Skeletal muscle cell (primary cell): Measurements from ENCODE around the gene PRKCB.

Experiments used
- DNase-seq: peaks from one replicate; pipeline ENCODE4 v3.0.0-alpha.2; 2010; ENCODE audit warnings: low read depth
- H3K4me3 ChIP-seq: 2 replicates; pipeline ENCODE4 v1.5.1; 2011; ENCODE audit warnings: low read depth, mild to moderate bottlenecking, control low read depth, low read length, moderate library complexity

PRKCB gene

DNA sequence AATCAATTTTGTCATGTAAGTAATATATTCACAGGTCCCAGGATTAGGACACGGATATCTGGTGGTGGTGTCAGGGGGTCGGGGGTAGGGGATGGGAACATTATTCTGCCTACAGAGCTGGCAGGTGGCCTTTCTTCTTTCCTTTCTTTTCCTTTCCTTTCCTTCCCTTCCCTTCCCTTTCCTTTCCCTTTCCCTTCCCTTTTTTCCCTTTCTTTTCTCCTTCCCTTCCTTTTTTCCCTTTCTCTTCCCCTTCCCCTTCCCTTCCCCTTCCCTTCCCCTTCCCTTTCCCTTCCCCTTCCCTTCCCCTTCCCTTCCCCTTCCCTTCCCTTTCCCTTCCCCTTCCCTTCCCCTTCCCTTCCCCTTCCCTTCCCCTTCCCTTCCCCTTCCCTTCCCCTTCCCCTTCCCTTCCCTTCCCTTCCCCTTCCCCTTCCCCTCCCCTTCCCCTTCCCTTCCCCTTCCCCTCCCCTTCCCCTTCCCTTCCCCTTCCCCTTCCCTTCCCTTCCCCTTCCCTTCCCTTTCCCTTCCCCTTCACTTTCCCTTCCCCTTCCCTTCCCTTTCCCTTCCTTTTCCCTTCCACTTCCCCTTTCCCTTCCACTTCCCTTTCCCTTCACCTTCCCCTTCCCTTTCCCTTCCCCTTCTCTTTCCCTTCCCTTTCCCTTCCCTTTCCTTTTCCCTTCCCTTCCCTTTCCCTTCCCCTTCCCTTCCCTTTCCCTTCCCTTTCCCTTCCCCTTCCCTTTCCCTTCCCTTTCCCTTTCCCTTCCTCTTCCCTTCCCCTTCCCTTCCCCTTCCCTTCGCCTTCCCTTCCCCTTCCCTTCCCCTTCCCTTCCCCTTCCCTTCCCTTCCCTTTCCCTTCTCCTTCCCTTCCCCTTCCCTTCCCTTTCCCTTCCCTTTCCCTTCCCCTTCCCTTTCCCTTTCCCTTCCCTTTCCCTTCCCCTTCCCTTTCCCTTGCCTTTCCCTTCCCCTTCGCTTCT is 145.9 kb downstream of the PRKCB start:
- no peak for DNase-seq

DNA sequence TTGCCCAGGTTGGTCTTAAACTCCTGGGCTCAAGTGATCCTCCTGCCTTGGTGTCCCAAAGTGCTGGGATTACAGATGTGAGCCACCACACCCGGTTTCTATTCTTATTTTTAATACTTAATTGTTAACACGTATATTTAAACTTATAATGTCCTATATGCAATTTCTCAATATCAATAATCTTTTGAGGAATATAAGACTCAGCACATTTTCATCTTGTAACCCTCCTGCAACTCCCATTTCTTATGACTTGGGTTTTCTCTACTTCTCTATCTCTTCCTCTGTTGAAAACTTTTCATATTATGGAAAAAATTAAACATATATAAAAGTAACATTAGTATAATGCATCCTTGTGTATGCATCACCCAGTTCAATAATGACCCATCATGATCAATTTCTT is 150.7 kb downstream of the PRKCB start:
- no peak for DNase-seq
- no peak overlapping the region for H3K4me3 ChIP-seq

More for the DNA sequence above, 145.9 kb downstream of the PRKCB start:
- H3K4me3 ChIP-seq, result no peak overlapping the region

DNA sequence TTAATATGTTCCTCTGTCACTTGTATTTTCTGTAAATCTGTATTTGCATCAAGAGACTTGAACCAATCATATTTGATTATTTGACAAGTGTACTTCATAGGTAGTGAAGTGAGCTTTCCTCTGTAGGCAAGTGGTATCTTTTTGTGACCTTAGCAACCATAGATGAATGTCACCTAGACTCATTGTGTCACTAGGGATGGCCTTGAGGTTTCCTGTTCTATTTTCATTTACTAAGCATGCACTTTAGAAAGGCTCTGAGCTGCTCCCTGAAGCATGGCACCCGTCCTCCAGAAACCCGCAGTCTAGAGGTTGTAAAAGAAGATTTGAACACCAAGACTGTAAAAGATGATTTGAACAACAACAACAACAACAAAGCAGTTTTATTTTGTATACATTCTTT is 151.7 kb downstream of the PRKCB start:
- DNase-seq, result no peak
- no peak overlapping the region for H3K4me3 ChIP-seq

DNA sequence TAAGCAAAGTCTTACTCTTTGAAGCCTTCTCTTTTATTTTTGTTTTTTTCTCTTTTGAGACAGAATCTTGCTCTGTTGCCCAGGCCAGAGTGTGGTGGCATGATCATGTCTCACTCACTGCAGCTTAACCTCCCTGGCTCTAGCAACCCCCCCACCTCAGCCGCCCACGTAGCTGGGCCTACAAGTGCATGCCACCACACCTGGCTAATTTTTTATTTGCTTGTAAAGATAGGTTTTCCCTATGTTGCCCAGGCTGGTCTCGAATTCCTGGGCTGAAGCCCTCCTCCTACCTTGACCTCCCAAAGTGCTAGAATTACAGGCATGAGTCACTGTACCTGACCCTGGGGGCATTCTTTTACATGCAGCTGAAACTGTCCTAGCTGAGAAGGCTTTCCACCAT is 154.7 kb downstream of the PRKCB start:
- no peak overlapping the region for H3K4me3 ChIP-seq
- DNase-seq, result no peak

DNA sequence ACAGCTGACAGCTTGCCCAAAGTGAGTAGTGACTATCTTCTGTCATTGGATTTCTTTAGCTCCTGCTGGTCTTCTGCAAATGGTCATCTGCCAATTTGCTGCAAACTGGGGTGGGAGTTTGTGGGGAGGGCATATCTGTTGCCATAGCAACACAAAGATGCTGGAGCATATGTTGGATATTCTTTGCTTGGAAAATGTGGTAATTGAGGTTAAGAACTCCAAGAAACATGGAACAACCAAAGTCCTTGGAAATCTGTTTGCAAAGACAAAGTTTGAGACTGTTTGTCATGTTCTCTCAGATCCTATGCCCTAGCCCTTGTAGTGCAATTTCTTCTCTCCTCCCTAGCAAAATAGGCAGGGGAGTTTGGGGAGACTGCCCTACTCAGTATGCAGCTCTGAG is 155.3 kb downstream of the PRKCB start:
- no peak for DNase-seq
- no peak overlapping the region for H3K4me3 ChIP-seq

DNA sequence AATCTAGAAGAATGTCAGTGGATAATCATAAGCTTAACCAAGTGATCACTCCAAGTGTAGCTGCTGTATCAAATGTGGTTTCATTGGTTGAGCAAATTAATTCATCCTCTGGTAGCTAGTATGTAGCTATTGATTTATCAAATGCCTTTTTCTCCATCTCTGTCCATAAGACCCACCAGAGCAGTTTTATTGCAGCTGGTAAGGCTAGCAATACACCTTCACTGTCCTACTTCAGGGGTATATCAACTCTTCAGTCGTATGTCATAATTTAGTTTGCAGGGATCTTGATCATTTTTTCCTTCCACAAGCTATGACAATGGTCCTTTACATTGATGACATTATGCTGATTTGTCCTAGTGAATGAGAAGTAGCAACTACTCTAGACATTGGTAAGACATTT is 158.8 kb downstream of the PRKCB start:
- DNase-seq, result no peak
- no peak overlapping the region for H3K4me3 ChIP-seq

DNA sequence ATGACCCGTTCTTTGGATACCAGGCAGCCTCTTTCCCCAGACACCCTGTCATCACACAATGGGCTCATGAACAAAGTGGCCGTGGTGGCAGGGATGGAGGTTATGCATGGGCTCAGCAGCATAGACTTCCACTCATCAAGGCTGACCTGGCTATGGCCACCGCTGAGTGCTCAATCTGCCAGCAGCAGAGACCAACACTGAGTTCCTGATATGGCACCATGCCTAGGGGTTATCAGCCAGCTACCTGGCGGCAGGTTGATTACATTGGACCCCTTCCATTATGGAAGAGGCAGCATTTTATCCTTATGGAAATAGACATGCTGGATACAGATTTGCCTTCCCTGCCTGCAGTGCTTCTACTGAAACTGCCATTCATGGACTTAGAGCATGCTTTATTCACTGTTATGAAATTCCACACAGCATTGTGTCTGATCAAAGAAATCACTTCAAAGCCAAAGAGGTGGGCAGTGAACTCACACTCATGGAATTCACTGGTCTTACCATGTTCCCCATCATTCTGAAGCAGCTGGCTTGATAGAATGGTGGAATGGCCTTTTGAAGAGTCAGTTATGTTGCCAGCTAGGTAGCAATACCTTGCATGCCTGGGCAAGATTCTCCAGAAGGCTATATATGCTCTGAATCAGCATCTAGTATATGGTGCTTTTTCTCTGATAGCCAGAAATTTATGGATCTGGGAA is 160.6 kb downstream of the PRKCB start:
- no peak for DNase-seq
- no peak overlapping the region for H3K4me3 ChIP-seq

DNA sequence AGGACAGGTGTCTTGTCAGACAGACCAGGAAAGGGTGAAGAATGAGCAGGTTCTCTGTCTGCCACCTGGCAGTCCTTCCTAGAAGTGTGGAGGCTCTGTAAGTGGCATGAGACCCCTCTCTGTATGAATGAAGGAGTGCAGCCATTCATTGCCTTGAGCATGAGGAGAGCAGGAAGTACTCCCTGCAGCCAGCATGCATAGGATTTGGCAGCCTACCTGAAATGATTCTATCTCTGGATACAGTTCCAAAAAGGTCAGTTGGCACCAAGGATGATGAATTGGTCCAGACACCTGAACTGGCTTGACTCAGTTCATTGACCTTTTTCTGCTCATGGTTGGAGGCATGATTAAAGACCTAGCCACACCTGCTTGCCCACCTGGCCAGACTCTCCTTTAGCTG is 163.0 kb downstream of the PRKCB start:
- no peak for DNase-seq
- no peak overlapping the region for H3K4me3 ChIP-seq

DNA sequence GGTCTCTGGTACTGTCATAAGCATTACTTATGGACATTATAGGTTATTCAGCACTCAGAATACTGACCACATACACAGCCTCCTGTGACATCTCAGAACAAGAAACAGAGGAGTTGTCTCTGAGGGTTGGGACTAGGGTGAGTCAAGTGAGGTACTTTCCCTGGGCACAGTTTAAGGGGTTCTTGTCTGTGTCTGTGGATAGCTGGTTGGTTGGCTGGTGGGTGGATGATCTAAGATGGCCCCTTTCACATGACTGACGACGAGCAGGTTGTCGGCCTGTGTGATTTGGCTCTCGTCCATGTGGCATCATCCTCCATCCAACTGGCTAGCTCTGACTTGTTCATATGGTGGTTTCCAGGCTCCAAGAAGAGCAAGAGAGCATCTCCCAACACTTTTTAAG is 163.9 kb downstream of the PRKCB start:
- DNase-seq, result no peak

DNA sequence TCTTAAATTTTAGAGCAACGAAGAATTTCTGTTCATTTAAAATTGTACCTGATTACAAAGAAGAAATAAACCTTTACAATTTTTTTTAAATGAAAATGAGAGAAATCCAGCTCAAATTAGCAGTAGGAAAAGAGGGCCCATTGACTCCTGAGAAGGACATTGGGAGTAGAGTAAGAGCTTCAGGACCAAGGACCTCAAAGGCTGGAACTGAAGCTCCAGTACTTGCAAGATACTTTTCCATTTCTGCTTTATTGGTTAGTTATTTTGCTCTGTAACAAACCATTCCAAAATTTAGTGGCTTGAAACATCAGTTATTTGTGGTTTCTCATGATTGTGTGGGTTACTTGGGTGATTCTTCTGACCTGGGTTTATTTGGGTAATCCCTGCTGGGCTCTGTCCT is 165.9 kb downstream of the PRKCB start:
- H3K4me3 ChIP-seq, result no peak overlapping the region
- no peak for DNase-seq

More for the DNA sequence above, 163.9 kb downstream of the PRKCB start:
- no peak overlapping the region for H3K4me3 ChIP-seq

DNA sequence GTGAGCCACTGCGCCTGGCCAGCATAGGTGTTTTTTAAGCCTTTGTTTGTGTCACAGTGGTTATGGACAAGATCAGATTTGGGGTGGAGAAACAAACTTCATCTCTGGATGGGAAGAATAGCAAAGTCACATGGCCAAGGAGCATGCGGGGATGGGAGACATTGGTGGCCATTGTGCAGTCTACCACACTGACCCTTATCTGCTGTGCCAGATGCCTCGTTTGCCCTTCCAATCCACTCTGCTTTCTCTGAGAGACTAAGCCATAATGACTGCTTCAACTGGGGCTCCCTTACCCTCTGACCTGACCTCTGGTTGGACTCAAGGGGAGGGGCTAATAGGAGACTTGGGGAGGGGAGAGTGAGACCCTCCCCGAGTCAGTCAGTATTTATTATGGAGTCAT is 166.8 kb downstream of the PRKCB start:
- no peak for DNase-seq
- H3K4me3 ChIP-seq, result no peak overlapping the region

DNA sequence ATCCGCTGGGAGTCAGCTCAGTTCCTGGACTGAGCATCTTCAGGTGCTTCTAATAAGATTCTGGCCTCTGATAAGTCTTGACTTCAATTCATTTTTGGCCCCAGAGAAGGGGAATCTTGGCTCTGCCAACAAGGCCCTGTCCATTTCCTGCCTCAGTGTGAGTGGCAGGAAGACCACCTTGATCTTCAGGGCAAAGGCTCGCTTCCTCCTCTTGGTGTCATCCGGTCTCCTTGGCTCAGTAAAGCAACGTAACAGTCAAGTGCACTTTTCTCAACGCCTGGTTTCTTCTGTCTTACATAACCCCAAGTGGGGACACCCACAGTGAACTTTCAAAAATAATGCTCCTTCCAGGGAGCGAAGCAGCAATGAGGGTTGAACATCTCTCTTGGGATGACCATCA is 169.8 kb downstream of the PRKCB start:
- no peak for DNase-seq
- H3K4me3 ChIP-seq, result no peak overlapping the region

DNA sequence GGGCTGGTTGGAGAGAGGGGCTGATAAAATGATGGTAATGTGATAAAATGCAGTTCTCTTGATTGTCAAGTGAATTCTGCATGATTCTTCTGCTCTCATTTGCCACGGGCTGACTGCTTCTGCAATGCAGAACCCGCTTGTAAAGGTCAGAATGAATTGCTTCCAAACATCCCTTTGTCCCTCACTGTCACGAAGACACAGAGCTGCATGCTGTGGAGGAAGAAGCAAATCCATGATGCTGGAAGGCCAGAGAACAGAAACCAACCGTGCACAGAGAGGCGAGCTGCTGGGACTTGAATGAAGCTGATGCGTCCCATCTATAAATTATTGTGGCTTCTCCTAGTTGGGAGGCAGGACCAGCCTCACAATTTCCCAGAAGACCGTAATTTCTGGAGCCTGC is 171.6 kb downstream of the PRKCB start:
- DNase-seq, result no peak
- H3K4me3 ChIP-seq, result no peak overlapping the region

DNA sequence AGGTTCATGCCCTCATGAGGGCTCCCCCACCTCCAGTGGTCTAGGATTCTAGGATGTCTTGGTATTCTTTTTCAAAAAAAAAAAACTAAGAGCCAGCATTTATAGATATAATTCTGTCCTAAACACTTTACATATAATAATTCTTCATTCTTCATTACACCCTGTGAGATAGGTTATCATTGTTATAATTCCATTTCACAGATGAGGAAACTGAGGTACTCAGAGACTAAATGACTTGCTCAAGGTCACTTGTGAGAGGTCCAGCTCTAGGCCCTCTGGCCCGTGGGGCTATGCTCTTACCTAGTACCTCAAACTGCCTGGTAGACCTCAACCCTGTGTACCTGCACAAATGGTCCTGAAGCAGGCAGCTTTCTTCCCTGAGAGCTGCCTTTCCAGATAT is 172.2 kb downstream of the PRKCB start:
- no peak overlapping the region for H3K4me3 ChIP-seq

DNA sequence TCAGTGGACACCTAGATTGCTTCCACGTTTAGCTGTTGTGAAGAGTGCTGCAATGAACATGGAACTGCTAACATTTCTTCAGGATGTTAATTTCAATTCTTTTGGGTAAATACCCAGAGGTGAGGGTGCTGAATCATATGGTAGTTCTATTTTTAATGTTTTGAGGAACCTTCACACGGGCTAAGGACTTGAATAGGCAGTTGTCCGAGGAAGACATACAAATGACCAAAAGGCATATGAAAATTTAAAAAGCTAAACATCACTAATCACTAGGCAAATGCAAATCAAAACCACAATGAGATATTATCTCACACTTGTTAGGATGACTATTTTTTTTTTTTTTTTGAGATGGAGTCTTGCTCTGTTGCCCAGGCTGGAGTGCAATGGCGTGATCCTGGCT is 173.3 kb downstream of the PRKCB start:
- H3K4me3 ChIP-seq, result no peak overlapping the region
- no peak for DNase-seq

More for the DNA sequence above, 172.2 kb downstream of the PRKCB start:
- DNase-seq, result no peak

DNA sequence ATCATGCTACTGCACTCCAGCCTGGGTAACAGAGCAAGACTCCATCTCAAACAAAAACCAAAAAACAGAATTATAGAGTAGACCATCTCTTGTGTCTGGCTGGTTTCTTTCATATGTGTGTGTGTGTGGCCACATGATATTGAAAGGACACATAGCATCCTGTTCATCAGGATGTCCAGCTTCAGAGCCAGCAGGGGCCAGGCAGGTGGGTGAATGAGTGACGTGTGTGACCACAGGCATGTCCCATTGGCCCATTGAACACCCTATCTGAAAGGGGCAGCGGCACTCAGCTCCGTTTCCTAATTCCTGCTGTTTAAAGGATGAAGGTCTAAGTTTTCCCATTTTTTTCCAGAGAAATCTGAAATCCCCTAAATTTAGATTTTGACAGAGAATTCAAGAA is 174.2 kb downstream of the PRKCB start:
- no peak overlapping the region for H3K4me3 ChIP-seq
- no peak for DNase-seq

DNA sequence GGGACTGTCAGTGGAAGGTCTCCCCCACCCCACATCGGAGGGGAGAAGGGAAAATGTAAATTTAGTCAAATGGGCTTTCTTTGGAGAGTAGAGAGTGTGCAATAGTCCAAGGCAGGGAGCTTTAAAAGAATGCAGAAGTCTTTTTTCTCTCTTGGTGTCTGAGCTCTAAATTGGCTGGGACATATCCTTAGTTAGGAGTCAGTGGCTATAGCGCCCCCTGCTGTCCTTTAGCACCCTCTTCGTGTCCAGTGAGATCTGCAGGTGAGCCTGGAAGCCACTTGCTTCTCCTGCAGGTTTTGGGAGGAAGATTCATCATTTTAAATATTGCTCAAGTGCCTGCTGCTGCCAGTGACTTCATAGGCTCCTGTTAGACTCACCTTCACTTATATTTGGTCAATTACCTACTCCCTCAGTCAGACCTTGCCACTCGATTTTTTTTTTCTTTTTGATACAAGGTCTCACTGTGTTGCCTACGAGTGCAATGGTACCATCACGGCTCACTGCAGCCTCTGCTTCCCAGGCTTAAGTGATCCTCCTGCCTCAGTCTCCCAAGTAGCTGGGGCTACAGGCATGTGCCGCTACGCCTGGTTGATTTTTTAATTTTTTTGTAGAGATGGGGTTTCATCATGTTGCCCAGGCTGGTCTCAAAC is 174.8 kb downstream of the PRKCB start:
- peak; percentile 6 for DNase-seq

DNA sequence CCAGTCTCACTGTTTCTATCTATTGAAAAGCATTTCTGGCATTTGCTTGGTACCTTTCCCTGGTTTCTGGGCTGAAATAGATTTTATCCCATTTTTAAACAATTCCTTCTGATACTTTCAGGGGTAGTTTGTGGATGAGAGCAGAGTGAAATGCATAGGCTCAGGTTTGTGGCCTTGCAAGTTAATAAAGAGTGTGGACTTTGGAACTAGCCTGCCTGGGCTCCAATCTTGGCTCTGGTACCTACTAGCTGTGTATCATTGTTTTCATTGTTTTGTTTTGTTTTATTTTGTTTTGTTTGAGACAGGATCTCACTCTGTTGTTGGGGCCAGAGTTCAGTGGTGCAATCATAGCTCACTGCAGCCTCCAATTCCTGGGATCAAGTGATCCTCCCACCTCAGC is 175.5 kb downstream of the PRKCB start:
- no peak for DNase-seq
- no peak overlapping the region for H3K4me3 ChIP-seq

More for the DNA sequence above, 174.8 kb downstream of the PRKCB start:
- no peak overlapping the region for H3K4me3 ChIP-seq

DNA sequence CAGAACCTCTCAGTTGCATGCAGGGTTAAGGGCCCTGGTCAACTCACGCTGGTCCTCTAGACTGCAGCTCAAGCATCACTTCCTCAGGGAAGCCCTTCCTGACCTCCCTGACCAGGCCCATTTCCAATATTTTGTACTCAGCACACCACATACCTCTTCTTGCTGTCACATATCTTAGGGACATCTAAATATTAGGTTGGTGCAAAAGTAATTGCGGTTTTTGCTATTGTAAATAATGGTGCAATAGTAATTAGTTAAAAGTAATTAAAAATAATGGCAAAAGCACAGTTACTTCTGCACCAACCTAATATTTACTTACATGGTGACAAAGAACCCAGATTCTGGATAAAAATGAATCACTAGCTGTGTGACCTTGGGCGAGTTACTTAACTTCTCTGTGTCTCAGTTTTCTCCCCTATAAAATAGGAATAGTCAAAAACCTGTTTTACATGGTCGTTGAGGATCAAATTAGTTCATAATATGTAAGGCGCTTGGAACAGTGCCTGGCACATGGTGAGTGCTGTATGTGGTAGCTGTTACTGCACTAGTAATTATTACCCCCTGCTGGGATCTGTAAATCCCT is 177.4 kb downstream of the PRKCB start:
- no peak for DNase-seq
- no peak overlapping the region for H3K4me3 ChIP-seq
